COLO668 (cell line): Measurements from ENCODE around the gene SGO2.
"Not testable (repeated sequence)": the region's sequence is repeated elsewhere in the genome, so short reads cannot be mapped to it uniquely, and the experiment has no call there.

Experiments
- DNase-seq: peaks from one replicate; lab custom pipeline; 2025; ENCODE audit not compliant: unreplicated experiment; lab: John Stamatoyannopoulos, UW

The SGO2 gene

GRCh38 chr2:200593905-200594304 lies 67.9 kb downstream of the SGO2 start:
- no peak for DNase-seq

GRCh38 chr2:200595913-200596312 lies 69.9 kb downstream of the SGO2 start:
- DNase-seq = no peak

GRCh38 chr2:200596774-200597570 lies 71.0 kb downstream of the SGO2 start:
- DNase-seq = peak; percentile 45

- no peak for DNase-seq
Measured at GRCh38 chr2:200599206-200599605, 73.2 kb downstream of the SGO2 start.

GRCh38 chr2:200600549-200601225 lies 74.7 kb downstream of the SGO2 start:
- DNase-seq = no peak

- DNase-seq = no peak
Measured at GRCh38 chr2:200602584-200602983, 76.6 kb downstream of the SGO2 start.

- DNase-seq = no peak
Measured at GRCh38 chr2:200603972-200604371, 78.0 kb downstream of the SGO2 start.

GRCh38 chr2:200604571-200605255 lies 78.7 kb downstream of the SGO2 start:
- no peak for DNase-seq

- no peak for DNase-seq
Measured at GRCh38 chr2:200608341-200609027, 82.5 kb downstream of the SGO2 start.

- DNase-seq = no peak
Measured at GRCh38 chr2:200609028-200609614, 83.1 kb downstream of the SGO2 start.

GRCh38 chr2:200610217-200610616 lies 84.2 kb downstream of the SGO2 start:
- not testable (repeated sequence) for DNase-seq

- DNase-seq = peak; percentile 47
Measured at GRCh38 chr2:200613692-200614091, 87.7 kb downstream of the SGO2 start.

- no peak for DNase-seq
Measured at GRCh38 chr2:200614249-200614648, 88.2 kb downstream of the SGO2 start.

- no peak for DNase-seq
Measured at GRCh38 chr2:200615247-200615646, 89.2 kb downstream of the SGO2 start.

GRCh38 chr2:200616193-200616592 lies 90.2 kb downstream of the SGO2 start:
- no peak for DNase-seq

- DNase-seq = no peak
Measured at GRCh38 chr2:200616656-200617055, 90.6 kb downstream of the SGO2 start.

GRCh38 chr2:200617156-200618053 lies 91.4 kb downstream of the SGO2 start:
- no peak for DNase-seq

- no peak for DNase-seq
Measured at GRCh38 chr2:200618054-200618419, 92.0 kb downstream of the SGO2 start.

GRCh38 chr2:200618590-200619021 lies 92.6 kb downstream of the SGO2 start:
- no peak for DNase-seq

- no peak for DNase-seq
Measured at GRCh38 chr2:200619279-200619678, 93.3 kb downstream of the SGO2 start.
